K562 (cell line): Measurements from ENCODE around the gene THBS1.

ENCODE experiments used
- CBX2 ChIP-seq: fragments of 200-600 bp; sonication (generic); IDR thresholded peaks from one replicate; pipeline ENCODE4 v1.6.1; 2012; ENCODE audit warnings: mild to moderate bottlenecking, low read length, inconsistent platforms; ENCODE audit not compliant: insufficient read depth, poor library complexity, severe bottlenecking
- TF ChIP-seq, protein P1 (sequence below): fragments of 450-650 bp; conservative IDR thresholded peaks from 2 replicates; pipeline ENCODE4 v1.6.1; 2016; ENCODE audit warnings: missing genetic modification characterization, low read depth, mild to moderate bottlenecking, control low read depth, missing compliant biosample characterization
- TF ChIP-seq, protein P2 (sequence below): IDR thresholded peaks from 2 replicates; pipeline ENCODE4 v1.6.1; 2011; ENCODE audit not compliant: insufficient read length; ENCODE audit errors: extremely low read depth
- TF ChIP-seq, protein P3 (sequence below), 3 experiments: IDR thresholded peaks in 2 of 3; conservative IDR thresholded peaks in 1 of 3; 2 replicates each; pipeline ENCODE4 v1.5.1; 2011 to 2012; ENCODE audit warnings: low read length in 3 of 3, mild to moderate bottlenecking in 3 of 3, control low read depth in 2 of 3, improper control_type of control experiment in 1 of 3, inconsistent platforms in 1 of 3, low read depth in 1 of 3, mixed read lengths in 1 of 3, moderate library complexity in 1 of 3; ENCODE audit not compliant: insufficient read depth in 2 of 3

DNA sequence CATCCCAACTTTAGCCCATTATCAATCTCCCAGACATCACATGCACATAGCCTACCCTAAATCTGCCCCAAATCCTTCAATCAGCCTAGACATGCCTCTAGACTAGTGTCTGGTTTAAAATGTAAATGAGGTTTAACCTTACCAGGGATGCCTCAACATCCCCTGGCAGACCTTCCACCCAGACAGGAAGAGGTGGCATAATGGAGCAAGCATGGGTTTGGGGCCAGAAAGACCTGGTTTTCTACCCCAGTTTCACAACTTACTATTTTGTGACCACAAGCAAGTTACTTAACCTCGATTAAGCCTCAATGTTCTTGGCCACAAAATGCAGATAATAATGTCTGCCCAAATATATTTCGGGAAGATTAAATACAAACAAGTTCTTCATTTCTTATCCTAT lies 28.3 kb upstream of the THBS1 start:
- TF ChIP-seq, protein P1, sequence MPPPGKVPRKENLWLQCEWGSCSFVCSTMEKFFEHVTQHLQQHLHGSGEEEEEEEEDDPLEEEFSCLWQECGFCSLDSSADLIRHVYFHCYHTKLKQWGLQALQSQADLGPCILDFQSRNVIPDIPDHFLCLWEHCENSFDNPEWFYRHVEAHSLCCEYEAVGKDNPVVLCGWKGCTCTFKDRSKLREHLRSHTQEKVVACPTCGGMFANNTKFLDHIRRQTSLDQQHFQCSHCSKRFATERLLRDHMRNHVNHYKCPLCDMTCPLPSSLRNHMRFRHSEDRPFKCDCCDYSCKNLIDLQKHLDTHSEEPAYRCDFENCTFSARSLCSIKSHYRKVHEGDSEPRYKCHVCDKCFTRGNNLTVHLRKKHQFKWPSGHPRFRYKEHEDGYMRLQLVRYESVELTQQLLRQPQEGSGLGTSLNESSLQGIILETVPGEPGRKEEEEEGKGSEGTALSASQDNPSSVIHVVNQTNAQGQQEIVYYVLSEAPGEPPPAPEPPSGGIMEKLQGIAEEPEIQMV (tag): no peak
- TF ChIP-seq, protein P2, sequence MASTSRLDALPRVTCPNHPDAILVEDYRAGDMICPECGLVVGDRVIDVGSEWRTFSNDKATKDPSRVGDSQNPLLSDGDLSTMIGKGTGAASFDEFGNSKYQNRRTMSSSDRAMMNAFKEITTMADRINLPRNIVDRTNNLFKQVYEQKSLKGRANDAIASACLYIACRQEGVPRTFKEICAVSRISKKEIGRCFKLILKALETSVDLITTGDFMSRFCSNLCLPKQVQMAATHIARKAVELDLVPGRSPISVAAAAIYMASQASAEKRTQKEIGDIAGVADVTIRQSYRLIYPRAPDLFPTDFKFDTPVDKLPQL: no peak
- TF ChIP-seq, protein P3, sequence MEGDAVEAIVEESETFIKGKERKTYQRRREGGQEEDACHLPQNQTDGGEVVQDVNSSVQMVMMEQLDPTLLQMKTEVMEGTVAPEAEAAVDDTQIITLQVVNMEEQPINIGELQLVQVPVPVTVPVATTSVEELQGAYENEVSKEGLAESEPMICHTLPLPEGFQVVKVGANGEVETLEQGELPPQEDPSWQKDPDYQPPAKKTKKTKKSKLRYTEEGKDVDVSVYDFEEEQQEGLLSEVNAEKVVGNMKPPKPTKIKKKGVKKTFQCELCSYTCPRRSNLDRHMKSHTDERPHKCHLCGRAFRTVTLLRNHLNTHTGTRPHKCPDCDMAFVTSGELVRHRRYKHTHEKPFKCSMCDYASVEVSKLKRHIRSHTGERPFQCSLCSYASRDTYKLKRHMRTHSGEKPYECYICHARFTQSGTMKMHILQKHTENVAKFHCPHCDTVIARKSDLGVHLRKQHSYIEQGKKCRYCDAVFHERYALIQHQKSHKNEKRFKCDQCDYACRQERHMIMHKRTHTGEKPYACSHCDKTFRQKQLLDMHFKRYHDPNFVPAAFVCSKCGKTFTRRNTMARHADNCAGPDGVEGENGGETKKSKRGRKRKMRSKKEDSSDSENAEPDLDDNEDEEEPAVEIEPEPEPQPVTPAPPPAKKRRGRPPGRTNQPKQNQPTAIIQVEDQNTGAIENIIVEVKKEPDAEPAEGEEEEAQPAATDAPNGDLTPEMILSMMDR (IDR thresholded peaks at IDR 0.05 in 2 of 3, conservative IDR thresholded peaks at IDR 0.05 in 1 of 3; ENCODE audit: insufficient read depth in 2 of 3, low read depth in 1 of 3, low read length in 3 of 3): no peak
- no peak for TF ChIP-seq CBX2
